ENCODE measurements around the gene ADARB1.

- TF ChIP-seq CTCF (IDR thresholded peaks at IDR 0.05; ENCODE audit: low read depth, low read length) (no peak), POLR2A (IDR thresholded peaks at IDR 0.05; ENCODE audit: extremely low read depth, insufficient read length) (no peak), MAX (IDR thresholded peaks at IDR 0.05; ENCODE audit: low read depth, low read length) (no peak), MYC (IDR thresholded peaks at IDR 0.05; ENCODE audit: low read depth, low read length) (no peak)
These were observed 191.5 kb downstream of the ADARB1 start for GRCh38 chr21:45265721-45266517.

All from NB4 (cell line).